ENCODE measurements around the gene LRG1.

GRCh38 chr19:4518345-4519171 is 21.3 kb downstream of the LRG1 start, which contains the start of gene PLIN4:
- TF ChIP-seq CTCF (IDR thresholded peaks at IDR 0.05) (no peak), POLR2A (IDR thresholded peaks at IDR 0.05) (peak; percentile 91 to 97), EP300 (IDR thresholded peaks at IDR 0.05) (peak in 2 of 4 donors; percentile 48 to 81), POLR2AphosphoS5 (IDR thresholded peaks at IDR 0.05) (peak; percentile 97 to 99 (median 98))
